MM.1S (cell line): ENCODE measurements around the gene GAST.

Experiments used
- DNase-seq: peaks from one replicate; pipeline ENCODE4 v3.0.0-alpha.2; 2015
- H2AFZ ChIP-seq: fragments of 300-600 bp; sonication (generic); 2 replicates; pipeline ENCODE4 v1.6.0; 2016; ENCODE audit warnings: antibody characterized with exemption, low read length
- H3F3A ChIP-seq: fragments of 300-600 bp; sonication (generic); 2 replicates; pipeline ENCODE4 v1.6.1; 2016; ENCODE audit warnings: mild to moderate bottlenecking, antibody characterized with exemption, low read length, moderate library complexity, mixed read lengths; ENCODE audit not compliant: insufficient read depth
- H3K27ac ChIP-seq: fragments of 300-600 bp; sonication (generic); 2 replicates; pipeline ENCODE4 v1.5.1; 2016; ENCODE audit warnings: mild to moderate bottlenecking, low read length
- H3K27me3 ChIP-seq: fragments of 300-600 bp; sonication (generic); replicated peaks from 2 replicates; pipeline ENCODE4 v1.6.0; 2016; ENCODE audit warnings: low read length; ENCODE audit not compliant: insufficient read depth
- H3K36me3 ChIP-seq: fragments of 300-600 bp; sonication (generic); replicated peaks from 2 replicates; pipeline ENCODE4 v1.6.1; 2016; ENCODE audit warnings: mild to moderate bottlenecking, low read length, mixed read lengths; ENCODE audit not compliant: insufficient read depth
- H3K4me1 ChIP-seq: fragments of 300-600 bp; sonication (generic); 2 replicates; pipeline ENCODE4 v1.6.1; 2016; ENCODE audit warnings: low read length, mixed read lengths
- H3K4me2 ChIP-seq: fragments of 300-600 bp; sonication (generic); 2 replicates; pipeline ENCODE4 v1.6.0; 2016; ENCODE audit warnings: low read depth, low read length
- H3K4me3 ChIP-seq: fragments of 300-600 bp; sonication (generic); 2 replicates; pipeline ENCODE4 v1.5.1; 2016; ENCODE audit warnings: low read length, mixed read lengths
- H3K79me2 ChIP-seq: fragments of 300-600 bp; sonication (generic); 2 replicates; pipeline ENCODE4 v1.6.1; 2016; ENCODE audit warnings: mixed run types, low read length, mixed read lengths
- H3K9ac ChIP-seq: fragments of 300-600 bp; sonication (generic); 2 replicates; pipeline ENCODE4 v1.6.1; 2016; ENCODE audit warnings: low read length, mixed read lengths
- H3K9me2 ChIP-seq: fragments of 300-600 bp; sonication (generic); replicated peaks from 2 replicates; pipeline ENCODE4 v1.6.1; 2016; ENCODE audit warnings: mild to moderate bottlenecking, low read length, mixed read lengths; ENCODE audit not compliant: insufficient read depth
- H3K9me3 ChIP-seq: fragments of 300-600 bp; sonication (generic); replicated peaks from 2 replicates; pipeline ENCODE4 v1.6.1; 2016; ENCODE audit warnings: mild to moderate bottlenecking, low read length, mixed read lengths; ENCODE audit not compliant: insufficient read depth
- H4K20me1 ChIP-seq: fragments of 300-600 bp; sonication (generic); 2 replicates; pipeline ENCODE4 v1.6.1; 2016; ENCODE audit warnings: mild to moderate bottlenecking, low read length, moderate library complexity, mixed read lengths; ENCODE audit not compliant: insufficient read depth
- CTCF ChIP-seq: fragments of 300-600 bp; sonication (generic); IDR thresholded peaks from 2 replicates; pipeline ENCODE4 v1.5.1; 2016; ENCODE audit warnings: antibody characterized with exemption, low read length, mixed read lengths
- EZH2 ChIP-seq: fragments of 300-600 bp; sonication (generic); optimal IDR thresholded peaks from 2 replicates; pipeline ENCODE3; 2017; ENCODE audit warnings: low read depth, mild to moderate bottlenecking, antibody characterized with exemption, low read length, mixed read lengths
- EZH2phosphoT487 ChIP-seq: fragments of 300-600 bp; sonication (generic); IDR thresholded peaks from 2 replicates; pipeline ENCODE4 v1.6.1; 2018; ENCODE audit warnings: antibody characterized with exemption, low read length

The GAST gene

DNA sequence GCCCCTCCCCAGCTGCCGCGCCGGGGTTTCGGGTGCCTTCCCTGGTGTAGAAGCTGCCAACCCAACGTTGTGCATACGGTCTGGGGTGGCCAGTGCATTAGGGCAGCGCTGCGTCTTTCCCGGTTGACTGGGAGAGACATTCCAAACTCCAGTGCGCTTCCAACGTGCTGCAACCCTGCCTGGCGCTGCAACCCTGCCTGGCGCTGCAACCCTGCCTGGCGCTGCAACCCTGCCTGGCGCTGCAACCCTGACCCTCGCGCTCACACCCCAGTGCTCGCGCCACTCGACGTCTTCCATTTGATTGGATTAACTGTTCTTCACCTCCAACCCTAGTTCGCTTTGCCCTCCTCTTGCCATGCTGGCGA, 22.8 kb downstream of the GAST start:
- H3K9me3 ChIP-seq = no peaks in the 10 kb centered on the region
- H3K9ac ChIP-seq = no peak overlapping the region
- no peak overlapping the region for H3K27ac ChIP-seq
- no peaks in the 10 kb centered on the region for H4K20me1 ChIP-seq
- H3K4me1 ChIP-seq = peaks cover 21% of the 10 kb centered on the region
- H3K4me3 ChIP-seq = peak overlapping the region; percentile 59
- no peaks in the 10 kb centered on the region for H3K9me2 ChIP-seq
- H3K4me2 ChIP-seq = peak overlapping the region; percentile 97
- TF ChIP-seq EZH2phosphoT487 (no peak), EZH2 (no peak), CTCF (no peak)
- DNase-seq = peak; percentile 39
- peak overlapping the region; percentile 80; the same call in 1 of the 2 replicates for H2AFZ ChIP-seq
- peaks cover 74% of the 10 kb centered on the region for H3K27me3 ChIP-seq
- H3F3A ChIP-seq = no peaks in the 10 kb centered on the region
- no peaks in the 10 kb centered on the region for H3K36me3 ChIP-seq
- H3K79me2 ChIP-seq = no peaks in the 10 kb centered on the region

DNA sequence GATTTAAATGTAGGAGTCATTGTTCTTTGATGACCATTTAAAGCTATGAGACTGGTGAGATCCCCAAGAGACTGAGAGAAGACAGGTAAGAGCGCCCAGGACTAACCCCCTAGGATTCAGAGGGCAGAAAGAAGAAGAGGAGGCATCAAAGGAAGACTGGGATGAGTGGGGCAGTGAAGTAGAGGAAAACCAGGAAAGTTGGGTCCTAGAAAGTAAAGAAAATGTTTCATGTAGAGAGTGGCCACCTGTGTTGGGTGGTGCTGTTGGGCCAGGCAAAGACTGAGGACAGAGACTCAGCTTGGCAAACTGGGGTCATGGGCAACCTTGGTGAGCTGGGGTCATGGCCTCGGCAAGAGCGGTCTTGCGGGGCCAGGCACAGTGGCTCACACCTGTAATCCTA, 23.6 kb downstream of the GAST start:
- Histone ChIP-seq H2AFZ (no peak overlapping the region), H3K36me3 (no peaks in the 10 kb centered on the region), H3K9me3 (no peaks in the 10 kb centered on the region), H3F3A (no peaks in the 10 kb centered on the region), H3K27ac (no peak overlapping the region), H3K79me2 (no peaks in the 10 kb centered on the region), H3K9me2 (no peaks in the 10 kb centered on the region), H3K4me3 (no peak overlapping the region), H4K20me1 (no peaks in the 10 kb centered on the region), H3K4me2 (no peak overlapping the region), H3K9ac (no peak overlapping the region), H3K4me1 (peaks cover 21% of the 10 kb centered on the region), H3K27me3 (peaks cover 66% of the 10 kb centered on the region)
- TF ChIP-seq EZH2phosphoT487 = no peak
- TF ChIP-seq EZH2 = no peak
- TF ChIP-seq CTCF = no peak
- DNase-seq = no peak

DNA sequence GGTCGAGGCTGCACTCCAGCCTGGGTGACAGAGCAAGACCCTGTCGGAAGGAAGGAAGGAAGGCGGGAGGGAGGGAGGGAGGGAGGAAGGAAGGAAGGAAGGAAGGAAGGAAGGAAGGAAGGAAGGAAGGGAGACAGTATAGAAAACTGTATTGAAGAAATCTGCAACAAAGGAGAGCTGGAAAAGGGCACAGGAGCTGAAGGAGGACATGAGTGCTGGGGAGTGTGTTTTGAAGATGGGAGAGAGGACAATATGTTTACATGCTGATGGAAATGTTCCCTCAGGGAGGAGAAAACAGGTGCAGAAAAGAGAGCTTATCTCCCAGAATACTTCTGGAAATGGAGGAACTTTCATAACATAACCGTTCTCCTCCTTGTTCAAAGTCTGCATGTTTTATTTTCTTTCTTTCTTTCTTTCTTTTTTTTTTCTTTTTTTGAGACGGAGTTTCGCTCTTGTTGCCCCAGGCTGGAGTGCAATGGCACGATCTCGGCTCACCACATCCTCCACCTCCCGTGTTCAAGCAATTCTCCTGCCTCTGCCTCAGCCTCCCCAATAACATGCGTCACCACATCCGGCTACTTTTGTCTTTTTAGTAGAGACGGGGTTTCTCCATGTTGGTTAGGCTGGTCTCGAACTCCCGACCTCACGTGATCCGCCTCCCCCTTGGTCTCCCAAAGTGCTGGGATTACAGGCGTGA, 25.0 kb downstream of the GAST start:
- peak overlapping the region; percentile 50; the same call in 1 of the 2 replicates for H3K4me2 ChIP-seq
- no peak overlapping the region; the same call in 1 of the 2 replicates for H3K4me3 ChIP-seq
- no peak for DNase-seq
- H3K27me3 ChIP-seq = peaks cover 54% of the 10 kb centered on the region
- no peaks in the 10 kb centered on the region for H3K79me2 ChIP-seq
- H3K36me3 ChIP-seq = no peaks in the 10 kb centered on the region
- no peak overlapping the region for H3K27ac ChIP-seq
- H3F3A ChIP-seq = no peaks in the 10 kb centered on the region
- TF ChIP-seq EZH2 = no peak
- no peak for TF ChIP-seq EZH2phosphoT487
- TF ChIP-seq CTCF = no peak
- no peaks in the 10 kb centered on the region for H3K9me3 ChIP-seq
- no peaks in the 10 kb centered on the region for H4K20me1 ChIP-seq
- H3K4me1 ChIP-seq = peaks cover 21% of the 10 kb centered on the region
- H2AFZ ChIP-seq = no peak overlapping the region; the same call in 1 of the 2 replicates
- no peak overlapping the region for H3K9ac ChIP-seq
- no peaks in the 10 kb centered on the region for H3K9me2 ChIP-seq
